B cell (primary cell): Measurements from ENCODE around the gene TTC28.

Experiments used
- CTCF ChIP-seq: fragments of 200-600 bp; IDR thresholded peaks from one replicate; pipeline ENCODE4 v1.8.0; 2022; ENCODE audit warnings: antibody characterized with exemption, mild to moderate bottlenecking
- EZH2 ChIP-seq: IDR thresholded peaks from 2 replicates; pipeline ENCODE4 v1.6.1; 2012; ENCODE audit warnings: borderline replicate concordance, low read depth, mild to moderate bottlenecking, moderate library complexity, low read length; ENCODE audit not compliant: insufficient read depth, poor library complexity, severe bottlenecking

- TF ChIP-seq CTCF = no peak
- TF ChIP-seq EZH2 = no peak
Measured at GRCh38 chr22:27982106-27982505, 697.5 kb downstream of the TTC28 start.
